Natural killer cell (primary cell): ENCODE results near the gene LTBP4. TPM values are rescaled to one million over a fixed set of nuclear protein-coding genes. Genes with fewer than 3 reads are reported as not detected.

Source experiments
- ATAC-seq, 3 donors: fragments of 150-1000 bp in 2 of 3; fragments of 200-7000 bp in 1 of 3; cut with Tn5 transposase; 1 replicate in 1 of 3; 2 replicates in 2 of 3; pipeline ENCODE4 v1.10.0; 2021; ENCODE audit warnings: mild to moderate bottlenecking in 2 of 3, moderate library complexity in 2 of 3
- DNase-seq, 2 donors: peaks; one replicate each; pipeline versions ENCODE4 v3.0.0 to v3.0.0-alpha.2; 2013 to 2021; ENCODE audit warnings: mixed read lengths in 1 of 2
- H3K27ac ChIP-seq: one replicate; pipeline ENCODE4 v1.5.1; 2013; ENCODE audit warnings: mild to moderate bottlenecking, low read length
- H3K27me3 ChIP-seq: one replicate; pipeline ENCODE4 v1.6.1; 2013; ENCODE audit warnings: low read length; ENCODE audit not compliant: control insufficient read depth, insufficient read depth
- H3K36me3 ChIP-seq: one replicate; pipeline ENCODE4 v1.6.1; 2013; ENCODE audit warnings: low read length; ENCODE audit not compliant: control insufficient read depth, insufficient read depth
- H3K4me1 ChIP-seq: one replicate; pipeline ENCODE4 v1.6.1; 2013; ENCODE audit warnings: low read length; ENCODE audit not compliant: control insufficient read depth, insufficient read depth
- H3K4me3 ChIP-seq: one replicate; pipeline ENCODE4 v1.5.1; 2013; ENCODE audit warnings: low read length
- H3K9me3 ChIP-seq: one replicate; pipeline ENCODE4 v1.6.1; 2013; ENCODE audit warnings: low read length; ENCODE audit not compliant: control insufficient read depth, insufficient read depth
- H3K27ac Mint-ChIP-seq, 2 donors: one replicate each; pipeline ENCODE4 v1.8.0; 2022; ENCODE audit warnings: mild to moderate bottlenecking in 2 of 2, mixed read lengths in 2 of 2, moderate library complexity in 1 of 2
- H3K27me3 Mint-ChIP-seq, 2 donors: one replicate each; pipeline ENCODE4 v1.8.0; 2022; ENCODE audit warnings: low read depth in 2 of 2, mixed read lengths in 2 of 2
- H3K36me3 Mint-ChIP-seq: one replicate; pipeline ENCODE4 v1.8.0; 2022; ENCODE audit warnings: mixed read lengths
- H3K4me1 Mint-ChIP-seq, 2 donors: one replicate each; pipeline ENCODE4 v1.8.0; 2022; ENCODE audit warnings: mixed read lengths in 2 of 2
- H3K4me3 Mint-ChIP-seq: one replicate; pipeline ENCODE4 v1.8.0; 2022; ENCODE audit warnings: mild to moderate bottlenecking, moderate library complexity, mixed read lengths
- H3K9me3 Mint-ChIP-seq, 2 donors: one replicate each; pipeline ENCODE4 v1.8.0; 2022; ENCODE audit warnings: mixed read lengths in 2 of 2
- CTCF ChIP-seq: fragments of 200-600 bp; IDR thresholded peaks from one replicate; pipeline ENCODE4 v1.8.0; 2022; ENCODE audit warnings: antibody characterized with exemption
- WGBS: methylation state at CpG from one replicate; pipeline ENCODE4 v1.1.7; 2013; ENCODE audit warnings: missing lambda C conversion rate; ENCODE audit not compliant: insufficient coverage; 5-methylcytosine and 5-hydroxymethylcytosine counted together
- intact Hi-C: fragments of 100-400 bp; cut with micrococcal nuclease; formaldehyde crosslinking; loops from one replicate; pipeline ENCODE4 v1.14.2; 2022
- total RNA-seq, 4 donors: library from RNA; stranded (reverse); fragments of 120-200 nt in 1 of 4; gene quantifications; one replicate each; pipeline versions ENCODE4 v1.2.3 to v1.2.4, GENCODE V29; 2013 to 2022

LTBP4 gene
- total RNA-seq, 3 donors from 2014 or later (not counting 1 experiment from before 2014, with no cell fraction given), result 153 to 182 (median 157) TPM

GRCh38 chr19:40616178-40616577 is 15.0 kb downstream of the LTBP4 start:
- DNase-seq (no peak), ATAC-seq (no peak)
- 72% methylated on average over 4 of the region's 5 CpGs for WGBS
- Histone ChIP-seq H3K27ac (no peak overlapping the region), H3K4me3 (no peak overlapping the region), H3K4me1 (peaks cover 28% of the 10 kb centered on the region), H3K36me3 (peaks cover 9% of the 10 kb centered on the region), H3K9me3 (no peaks in the 10 kb centered on the region), H3K27me3 (no peaks in the 10 kb centered on the region)
- Mint-ChIP-seq H3K4me3 (no peak overlapping the region), H3K36me3 (peaks cover 6% of the 10 kb centered on the region), H3K9me3 (no peaks in the 10 kb centered on the region), H3K27me3 (no peaks in the 10 kb centered on the region), H3K4me1 (peaks cover 22 to 37% of the 10 kb centered on the region in 2 donors), H3K27ac (peak overlapping the region in 1 of 2 donors; percentile 31)
- intact Hi-C loops, result no loop called here
- TF ChIP-seq CTCF, result no peak

GRCh38 chr19:40616941-40617340 is 15.8 kb downstream of the LTBP4 start:
- intact Hi-C loops, result no loop called here

GRCh38 chr19:40617961-40618360 is 16.8 kb downstream of the LTBP4 start:
- no peaks in the 10 kb centered on the region for H3K9me3 ChIP-seq
- H3K36me3 ChIP-seq, result peaks cover 10% of the 10 kb centered on the region
- intact Hi-C loops, result no loop called here
- H3K27ac Mint-ChIP-seq, result no peak overlapping the region
- H3K27me3 ChIP-seq, result no peaks in the 10 kb centered on the region
- no peak for DNase-seq
- no peak overlapping the region for H3K4me3 ChIP-seq
- no peaks in the 10 kb centered on the region for H3K27me3 Mint-ChIP-seq
- H3K4me1 ChIP-seq, result peaks cover 21% of the 10 kb centered on the region
- no peak for TF ChIP-seq CTCF
- no peak overlapping the region for H3K4me3 Mint-ChIP-seq
- 90% methylated on average over 2 of the region's 4 CpGs for WGBS
- peaks cover 19 to 27% of the 10 kb centered on the region in 2 donors for H3K4me1 Mint-ChIP-seq
- no peak overlapping the region for H3K27ac ChIP-seq
- peaks cover 6% of the 10 kb centered on the region for H3K36me3 Mint-ChIP-seq
- H3K9me3 Mint-ChIP-seq, result no peaks in the 10 kb centered on the region
- no peak for ATAC-seq

More at GRCh38 chr19:40616941-40617340, 15.8 kb downstream of the LTBP4 start:
- Histone ChIP-seq H3K27ac (no peak overlapping the region), H3K4me1 (peaks cover 27% of the 10 kb centered on the region), H3K9me3 (no peaks in the 10 kb centered on the region), H3K4me3 (no peak overlapping the region), H3K36me3 (peaks cover 10% of the 10 kb centered on the region), H3K27me3 (no peaks in the 10 kb centered on the region)
- H3K36me3 Mint-ChIP-seq, result peaks cover 6% of the 10 kb centered on the region
- ATAC-seq (no peak), DNase-seq (no peak)
- no peaks in the 10 kb centered on the region for H3K27me3 Mint-ChIP-seq
- H3K4me1 Mint-ChIP-seq, result peaks cover 19 to 37% of the 10 kb centered on the region in 2 donors
- H3K27ac Mint-ChIP-seq, result no peak overlapping the region
- 99% methylated on average over 15 of the region's 17 CpGs for WGBS
- H3K9me3 Mint-ChIP-seq, result no peaks in the 10 kb centered on the region
- no peak for TF ChIP-seq CTCF
- H3K4me3 Mint-ChIP-seq, result no peak overlapping the region
